HEK293 (cell line): ENCODE measurements around the gene U2SURP.

ENCODE experiments used
- MYNN ChIP-seq: fragments of 450-650 bp; formaldehyde crosslinking; IDR thresholded peaks from 2 replicates; pipeline ENCODE4 v1.5.1; 2016; ENCODE audit warnings: missing biosample characterization, missing genetic modification characterization, borderline replicate concordance
- PRDM1 ChIP-seq: fragments of 450-650 bp; formaldehyde crosslinking; IDR thresholded peaks from 2 replicates; pipeline ENCODE4; 2016; ENCODE audit warnings: missing biosample characterization, missing genetic modification characterization
- SALL2 ChIP-seq: fragments of 450-650 bp; formaldehyde crosslinking; IDR thresholded peaks from 2 replicates; pipeline ENCODE4 v1.5.0; 2017; ENCODE audit warnings: missing biosample characterization, mild to moderate bottlenecking, missing genetic modification characterization, borderline replicate concordance

DNA sequence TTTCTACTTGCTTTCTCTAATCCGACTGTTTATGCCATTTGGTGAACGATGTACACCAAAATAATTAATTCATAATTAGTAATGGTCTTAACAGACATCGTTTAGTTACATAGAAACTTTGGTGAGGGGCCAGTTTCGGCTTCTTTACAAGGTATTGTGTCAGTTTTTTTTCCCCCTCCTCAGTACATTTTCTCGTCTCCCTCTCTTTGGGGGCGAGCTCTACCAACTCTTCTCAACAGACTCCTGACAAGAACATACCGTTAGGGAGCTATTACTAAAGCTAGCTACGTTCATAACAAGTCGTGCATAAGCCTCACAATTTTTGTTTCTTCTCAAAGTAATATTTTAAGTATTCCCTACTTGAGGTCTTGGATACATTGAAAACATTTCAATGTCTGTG, 1.4 kb downstream of the U2SURP start:
- no peak for TF ChIP-seq SALL2 (tag by site-specific recombination)
- TF ChIP-seq MYNN: no peak
- TF ChIP-seq PRDM1 (tag by site-specific recombination): no peak
